ENCODE results near the gene BRD3.

- TF ChIP-seq CTCF (IDR thresholded peaks at IDR 0.05; ENCODE audit: low read depth, low read length) (no peak), EZH2phosphoT487 (IDR thresholded peaks at IDR 0.05; ENCODE audit: low read depth) (no peak)
Observed at GRCh38 chr9:134003237-134003636, 64.6 kb downstream of the BRD3 start.
